Epithelial cell of proximal tubule (primary cell): ENCODE measurements around the gene MRE11. TPM values are rescaled to one million over a fixed set of nuclear protein-coding genes. Genes with fewer than 3 reads are reported as not detected.

ENCODE experiments used
- DNase-seq: peaks from one replicate; pipeline ENCODE4 v3.0.0-alpha.2; 2011; ENCODE audit warnings: low read depth
- H3K4me3 ChIP-seq: 2 replicates; pipeline ENCODE4 v1.5.1; 2011; ENCODE audit warnings: low read depth, mild to moderate bottlenecking, low read length
- CTCF ChIP-seq: conservative IDR thresholded peaks from 2 replicates; pipeline ENCODE4 v1.5.1; 2012; ENCODE audit warnings: low read depth, mild to moderate bottlenecking, low read length
- total RNA-seq: library from RNA; depleted of rRNA; stranded (reverse); fragments of >200 nt; gene quantifications from 2 replicates; pipeline ENCODE4 v1.2.3, GENCODE V29; 2015

MRE11 gene
- total RNA-seq, 1 donor from 2014 or later: 13.7 TPM

DNA sequence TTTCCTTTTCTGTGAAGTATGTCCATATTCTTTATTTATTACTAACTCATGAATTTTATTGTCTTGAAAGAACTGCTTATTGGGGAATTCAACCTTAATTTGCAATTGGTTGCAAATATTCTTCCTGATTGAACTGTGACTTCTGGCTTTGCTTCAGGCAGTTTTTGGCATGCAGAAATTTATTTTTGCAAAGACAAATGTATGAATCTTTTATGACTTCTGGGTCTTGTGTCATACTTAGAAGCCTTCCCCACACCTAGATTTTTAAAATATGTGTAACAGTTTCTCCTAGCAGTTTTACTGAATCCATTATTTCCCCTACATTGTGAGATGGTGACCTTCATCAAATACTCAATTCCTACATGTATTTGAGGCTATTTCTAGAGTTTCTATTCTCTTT is 12.3 kb downstream of the MRE11 start:
- DNase-seq: no peak
- no peak for TF ChIP-seq CTCF
- H3K4me3 ChIP-seq: no peak overlapping the region

GRCh38 chr11:94477624-94478023 is 16.0 kb downstream of the MRE11 start:
- no peak overlapping the region for H3K4me3 ChIP-seq
- no peak for TF ChIP-seq CTCF
- DNase-seq: no peak

DNA sequence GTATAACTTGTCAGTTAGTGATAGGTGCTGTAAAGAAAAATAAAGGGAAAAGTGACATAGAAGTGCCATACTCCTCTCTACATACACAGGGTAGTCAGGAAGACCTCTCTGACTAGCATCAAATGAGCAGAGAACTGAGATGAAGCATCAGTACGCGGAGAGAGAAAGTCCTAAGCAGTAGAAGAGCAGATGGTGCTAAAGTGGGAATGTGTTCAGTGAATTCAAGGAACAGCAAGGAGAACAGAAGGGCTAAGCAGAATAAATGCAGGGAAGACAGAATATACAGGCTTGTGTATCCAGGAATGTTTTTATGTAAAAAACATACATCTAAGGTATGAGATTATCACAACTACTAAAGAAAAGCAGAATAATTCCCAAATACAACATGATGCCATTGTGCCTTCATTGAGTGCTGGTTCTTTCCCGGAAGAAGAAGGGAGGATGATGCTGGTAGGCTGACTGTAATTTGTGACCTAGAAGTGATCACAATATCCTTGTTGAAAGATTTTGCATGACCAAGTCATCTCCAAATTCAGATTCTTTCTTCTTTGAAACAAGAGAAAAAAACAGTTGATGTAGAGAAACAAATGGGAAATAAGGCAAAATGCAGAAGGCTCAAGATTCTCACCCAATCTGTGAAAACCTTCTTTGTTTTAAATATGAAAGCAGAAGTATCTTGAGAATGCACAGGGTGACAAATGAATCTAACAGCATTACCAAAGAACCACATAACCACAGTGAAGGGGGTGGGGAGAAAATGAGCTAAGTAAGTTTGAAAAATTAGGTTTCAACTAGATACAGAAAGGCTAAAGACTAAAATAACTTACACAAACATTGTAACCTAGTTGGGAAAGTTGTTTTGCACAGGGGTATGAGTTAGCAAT is 20.5 kb downstream of the MRE11 start:
- no peak for DNase-seq
- no peak for TF ChIP-seq CTCF
- no peak overlapping the region for H3K4me3 ChIP-seq

GRCh38 chr11:94469416-94469815 is 24.2 kb downstream of the MRE11 start:
- no peak for DNase-seq
- H3K4me3 ChIP-seq: no peak overlapping the region
- no peak for TF ChIP-seq CTCF

- TF ChIP-seq CTCF: no peak
- H3K4me3 ChIP-seq: no peak overlapping the region
- DNase-seq: no peak
These were observed 34.1 kb downstream of the MRE11 start for GRCh38 chr11:94459576-94459975.

- TF ChIP-seq CTCF: no peak
- no peak for DNase-seq
- no peak overlapping the region for H3K4me3 ChIP-seq
These were observed 36.3 kb downstream of the MRE11 start for GRCh38 chr11:94457118-94458029.
